DMS79 treated with DMSO at 0.1 percent for 48 hours (cell line): Measurements from ENCODE around the gene WDR27.

Source experiments
- DNase-seq: peaks from one replicate; lab custom pipeline; 2025; lab: John Stamatoyannopoulos, UW

The WDR27 gene

GRCh38 chr6:169564453-169565240 lies 137.2 kb downstream of the WDR27 start:
- DNase-seq = no peak

DNA sequence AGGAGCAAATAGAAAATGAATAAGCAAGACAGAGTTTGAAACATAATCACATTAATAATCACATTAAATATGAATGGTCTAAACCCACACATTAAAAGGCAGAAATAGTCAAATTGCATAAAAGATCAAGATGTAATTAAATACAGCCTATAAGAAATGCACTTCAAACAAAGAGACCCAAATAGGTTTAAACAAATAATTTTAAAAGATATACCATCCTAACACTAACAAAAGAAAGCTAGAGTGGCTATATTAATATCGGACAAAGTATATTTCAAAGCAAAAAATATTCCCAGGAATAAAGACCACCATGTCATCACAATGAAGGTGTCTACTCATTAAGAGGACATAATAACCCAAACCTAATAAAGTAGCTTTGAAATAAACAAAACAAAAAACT lies 140.2 kb downstream of the WDR27 start:
- DNase-seq = no peak

DNA sequence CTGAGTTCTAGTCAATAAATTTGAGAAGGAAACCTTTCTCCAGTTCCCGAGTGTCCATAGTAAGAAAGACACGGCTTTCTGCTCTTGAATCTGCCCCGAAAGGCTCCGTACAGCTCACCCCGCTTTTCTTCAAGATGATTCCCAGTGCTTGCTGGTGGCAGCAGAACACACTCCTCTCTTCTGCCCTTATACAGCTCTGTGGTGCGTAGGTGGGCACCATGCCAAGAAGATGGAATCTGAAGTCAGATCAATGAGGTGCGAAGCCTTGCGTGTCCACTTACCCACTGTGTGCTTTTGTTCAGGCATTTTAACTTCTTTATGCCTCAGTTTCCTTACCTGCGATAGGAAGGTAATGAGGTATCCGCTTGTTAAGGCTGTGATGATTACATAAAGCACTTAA lies 142.2 kb downstream of the WDR27 start:
- no peak for DNase-seq

- no peak for DNase-seq
These were observed 142.9 kb downstream of the WDR27 start for GRCh38 chr6:169558774-169559441.

DNA sequence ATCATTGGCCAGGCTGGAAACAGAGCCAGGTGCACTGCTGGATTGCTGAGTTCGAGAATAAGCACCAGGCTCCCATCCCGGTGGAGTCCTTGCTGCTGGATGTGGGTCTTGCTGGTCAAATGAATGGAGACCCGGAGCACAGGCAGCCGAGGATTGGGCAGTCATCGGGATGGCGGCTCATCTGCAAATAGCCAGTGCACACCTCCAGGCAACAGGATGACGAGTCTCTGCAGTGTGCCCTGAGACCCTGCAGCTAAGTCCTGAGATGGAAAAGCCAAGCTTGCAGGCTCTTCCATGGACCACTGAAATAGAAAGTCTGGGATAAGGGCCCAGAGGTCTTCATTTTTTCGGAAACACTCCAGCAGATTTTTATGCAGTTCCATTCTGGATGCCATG lies 143.5 kb downstream of the WDR27 start:
- no peak for DNase-seq

- DNase-seq = no peak
These were observed 143.9 kb downstream of the WDR27 start for GRCh38 chr6:169557887-169558286.

DNA sequence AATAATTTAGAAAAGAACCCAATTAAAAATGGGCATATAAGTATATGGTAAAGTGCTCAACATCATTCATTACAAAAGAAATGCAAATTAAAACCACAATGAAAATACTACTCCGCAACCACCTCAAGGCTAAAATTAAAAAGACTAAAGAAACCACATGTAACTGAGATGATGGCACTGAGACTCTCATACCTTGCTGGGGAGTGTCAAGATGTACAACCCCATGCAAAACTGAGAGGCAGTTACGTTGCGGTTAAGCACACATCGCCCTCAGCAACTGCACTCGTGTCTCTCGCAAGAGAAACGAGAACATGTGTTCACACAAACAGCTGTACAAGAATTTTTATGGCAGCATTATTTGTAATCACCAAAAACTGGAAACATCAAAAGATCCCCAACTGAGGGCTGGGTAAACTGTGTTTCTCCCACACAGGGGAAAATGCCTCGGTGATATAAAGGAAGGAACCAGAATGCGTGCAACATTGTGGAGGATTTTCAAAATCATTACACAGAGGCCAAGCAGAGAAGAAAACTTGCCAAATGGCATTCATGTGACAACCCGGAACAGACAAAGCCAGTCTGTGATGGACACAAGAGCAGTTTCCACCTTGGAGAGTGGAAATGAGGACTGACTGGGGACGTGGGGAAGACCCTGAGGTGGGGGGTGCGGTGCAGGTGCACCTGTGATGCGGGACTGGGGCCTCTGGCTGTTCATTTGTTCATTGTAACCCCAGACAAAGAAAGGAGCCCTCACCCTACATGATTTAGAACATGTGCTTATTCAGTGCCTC lies 144.9 kb downstream of the WDR27 start:
- no peak for DNase-seq

DNA sequence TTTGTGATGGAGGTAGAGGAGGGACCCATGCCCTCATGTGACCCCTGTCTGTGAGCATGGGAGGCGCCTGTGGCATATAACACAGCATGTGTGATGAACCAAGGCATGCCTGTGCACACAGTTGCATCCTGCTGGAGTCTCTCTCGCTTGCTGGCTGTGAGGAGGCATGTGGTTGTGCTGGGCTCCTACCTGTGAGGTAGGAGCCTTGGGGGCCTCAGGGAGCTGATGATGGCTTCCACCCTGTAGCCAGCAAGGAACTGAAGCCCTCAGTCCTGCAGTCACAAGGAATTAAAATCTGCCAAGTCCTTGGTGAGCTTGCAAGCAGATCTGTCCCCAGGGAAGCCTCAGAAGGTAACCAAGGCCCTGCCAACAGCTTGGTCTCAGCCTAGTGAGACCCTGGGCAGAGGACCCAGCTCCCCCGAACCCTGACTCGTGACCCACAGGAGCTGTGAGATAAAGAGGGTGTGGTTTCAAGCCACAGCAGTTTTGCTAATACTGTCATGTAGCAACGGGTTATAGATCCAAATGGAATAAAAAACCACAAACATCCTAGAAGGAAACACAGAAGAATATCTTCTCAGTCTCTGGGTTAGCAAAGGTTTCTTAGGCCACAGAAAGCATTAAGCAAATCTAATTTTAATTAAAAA lies 145.7 kb downstream of the WDR27 start:
- no peak for DNase-seq

GRCh38 chr6:169545982-169546381 lies 155.8 kb downstream of the WDR27 start:
- no peak for DNase-seq

GRCh38 chr6:169543704-169544103 lies 158.1 kb downstream of the WDR27 start:
- DNase-seq = no peak

- no peak for DNase-seq
These were observed 159.3 kb downstream of the WDR27 start for GRCh38 chr6:169542491-169542890.

DNA sequence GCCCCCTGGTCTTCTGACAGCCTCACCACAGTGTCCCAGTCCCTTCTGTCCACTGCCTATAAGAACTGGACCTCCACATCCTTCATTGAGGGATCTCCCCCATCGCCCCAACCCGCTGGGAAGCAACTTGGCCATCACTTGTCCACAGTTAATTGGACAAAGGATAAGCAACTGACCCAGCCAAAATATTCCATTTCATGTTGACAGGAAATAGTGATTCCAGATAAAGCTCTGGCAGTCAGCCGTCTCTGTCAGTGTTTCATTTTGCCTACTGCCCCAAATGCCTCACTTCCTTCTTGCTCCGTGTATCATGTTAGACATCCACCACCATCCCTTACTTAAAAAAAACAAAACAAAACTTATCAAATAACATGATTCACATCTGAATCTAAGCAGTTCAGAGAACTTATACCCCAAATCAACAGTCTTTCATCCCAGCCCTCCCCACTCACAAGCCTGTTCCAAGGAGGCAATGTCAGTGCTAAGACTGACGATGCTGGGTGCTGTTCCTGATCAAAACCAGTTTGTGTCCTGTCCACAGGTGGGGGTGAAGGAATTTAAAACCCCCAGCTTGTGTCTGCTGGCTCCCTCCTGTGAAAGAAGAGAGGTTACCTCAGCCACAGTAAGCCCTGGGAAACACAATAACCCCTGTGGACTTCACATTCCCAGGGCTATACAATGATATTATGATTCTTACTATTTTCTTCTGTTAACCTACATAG lies 162.5 kb downstream of the WDR27 start:
- no peak for DNase-seq

- DNase-seq = no peak
These were observed 165.2 kb downstream of the WDR27 start for GRCh38 chr6:169536446-169537170.

DNA sequence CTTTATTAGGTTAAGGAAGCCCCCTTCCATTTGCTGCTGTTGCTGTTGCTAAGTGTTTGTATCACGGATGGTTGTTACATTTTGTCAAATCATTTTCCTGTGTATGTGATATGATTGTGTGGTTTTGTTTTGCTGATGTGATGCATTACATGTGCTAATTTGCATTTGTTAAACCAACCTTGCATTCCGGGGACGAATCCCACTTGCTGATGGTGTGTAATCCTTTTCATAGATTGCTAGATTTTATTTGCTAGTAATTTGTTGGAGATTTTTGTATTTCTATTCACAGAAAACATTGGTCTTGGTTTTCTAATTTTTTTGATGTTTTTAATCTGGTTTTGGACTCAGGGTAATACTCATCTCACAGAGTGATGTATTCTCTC lies 167.8 kb downstream of the WDR27 start:
- DNase-seq = no peak

- DNase-seq = no peak
These were observed 168.4 kb downstream of the WDR27 start for GRCh38 chr6:169533301-169534038.

DNA sequence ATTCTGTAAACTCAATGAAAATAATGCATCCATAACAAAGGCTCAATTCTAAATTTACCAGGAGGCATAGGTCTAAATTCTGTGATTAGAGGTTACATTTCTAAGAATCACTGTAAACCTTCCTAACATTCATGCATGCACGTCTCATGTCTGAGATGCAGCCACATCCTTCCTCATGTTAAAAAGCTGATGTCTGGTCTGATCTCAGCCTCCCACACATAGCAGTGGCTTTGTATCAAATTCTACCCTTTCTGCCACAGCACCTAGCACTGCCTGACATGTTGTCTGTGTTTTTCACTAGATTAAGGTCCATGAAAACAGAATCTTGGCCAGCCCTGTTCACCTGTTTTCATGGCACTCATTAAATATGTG lies 171.1 kb downstream of the WDR27 start:
- DNase-seq = no peak

DNA sequence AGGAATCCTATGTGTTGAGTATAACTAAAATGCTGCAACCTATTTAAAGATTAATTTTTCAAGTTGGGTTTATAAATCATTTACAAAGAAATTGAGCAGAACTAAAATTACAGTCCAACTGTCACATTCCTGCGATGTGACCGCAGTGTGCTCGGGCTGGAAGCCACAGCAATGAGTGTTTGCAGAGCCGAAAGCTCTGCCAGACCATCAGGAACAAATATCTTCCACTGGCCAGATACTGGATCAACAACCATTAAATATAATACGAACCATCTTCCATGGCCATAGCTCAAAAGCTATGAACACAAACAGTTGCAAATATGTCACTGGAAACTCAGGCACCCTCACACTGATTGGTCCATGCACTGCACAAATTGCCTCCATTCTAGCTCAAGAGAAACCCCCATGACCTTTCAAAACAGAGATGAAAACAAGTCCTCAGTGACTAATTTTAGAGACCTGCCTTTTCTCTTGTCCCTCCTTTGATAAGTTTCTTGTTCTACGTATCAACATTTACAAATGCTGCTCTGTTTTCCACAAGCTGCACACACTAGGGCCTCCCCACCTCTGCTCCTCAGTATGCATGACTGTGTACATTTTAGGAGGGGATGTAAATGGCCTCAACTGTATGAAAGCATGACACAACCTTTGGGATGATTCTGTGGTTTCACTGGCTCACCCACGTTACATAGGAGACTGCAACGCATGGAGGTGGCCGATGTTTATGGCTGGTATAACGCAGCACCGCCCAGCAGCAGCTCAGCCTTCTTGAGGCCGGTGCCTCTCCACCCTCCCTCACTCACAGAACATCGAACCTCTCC lies 171.7 kb downstream of the WDR27 start:
- no peak for DNase-seq

GRCh38 chr6:169528755-169529154 lies 173.1 kb downstream of the WDR27 start:
- no peak for DNase-seq

- no peak for DNase-seq
These were observed 174.5 kb downstream of the WDR27 start for GRCh38 chr6:169527306-169527705.

DNA sequence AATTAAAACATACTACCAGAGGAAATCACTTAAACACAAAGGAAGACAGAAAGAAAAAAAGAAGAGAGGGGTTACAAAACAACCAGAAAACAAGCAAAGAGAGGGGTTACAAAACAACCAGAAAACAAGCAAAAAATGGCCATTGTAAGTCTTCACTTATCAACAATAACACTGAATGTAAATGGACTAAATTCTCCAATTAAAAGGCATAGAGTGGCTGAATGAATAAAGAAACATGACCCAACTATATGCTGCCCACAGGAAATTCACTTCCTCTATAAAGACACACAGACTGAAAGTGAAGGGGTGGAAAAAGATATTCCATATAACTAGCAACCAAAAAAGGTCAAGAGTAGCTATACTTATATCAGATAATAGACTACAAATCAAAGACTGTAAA lies 180.0 kb downstream of the WDR27 start:
- no peak for DNase-seq
